K562 (cell line): ENCODE measurements around the gene OGDH. TPM values are rescaled to one million over a fixed set of nuclear protein-coding genes. Genes with fewer than 3 reads are reported as not detected.

Experiments used
- CEBPB ChIP-seq: fragments of 450-650 bp; IDR thresholded peaks from 2 replicates; pipeline ENCODE4 v1.6.1; 2016; ENCODE audit warnings: missing genetic modification characterization, missing compliant biosample characterization
- ELK3 ChIP-seq: fragments of 450-650 bp; formaldehyde crosslinking; IDR thresholded peaks from 2 replicates; pipeline ENCODE4 v1.4.0; 2020; ENCODE audit warnings: mild to moderate bottlenecking
- MTA1 ChIP-seq: fragments of 450-650 bp; IDR thresholded peaks from 2 replicates; pipeline ENCODE4 v1.6.1; 2017; ENCODE audit warnings: borderline replicate concordance
- NELFE ChIP-seq: IDR thresholded peaks from 2 replicates; pipeline ENCODE4 v1.6.1; 2011; ENCODE audit warnings: mild to moderate bottlenecking; ENCODE audit not compliant: insufficient read depth, insufficient read length
- PHTF2 ChIP-seq: fragments of 250-450 bp; sonication (Bioruptor Pico); IDR thresholded peaks from 2 replicates; pipeline ENCODE4 v1.5.0; 2021; ENCODE audit warnings: mild to moderate bottlenecking
- POLR2B ChIP-seq: fragments of 450-650 bp; IDR thresholded peaks from 2 replicates; pipeline ENCODE4 v1.6.1; 2018; ENCODE audit warnings: low read depth; ENCODE audit not compliant: partially characterized antibody
- RB1 ChIP-seq: fragments of 450-650 bp; IDR thresholded peaks from 2 replicates; pipeline ENCODE4 v1.6.1; 2017; ENCODE audit warnings: low read depth, mild to moderate bottlenecking
- SFPQ ChIP-seq: fragments of 200-400 bp; formaldehyde crosslinking; IDR thresholded peaks from 2 replicates; pipeline ENCODE4 v1.6.1; 2017; ENCODE audit warnings: mild to moderate bottlenecking, low read depth, low read length, moderate library complexity
- ZNF197 ChIP-seq: fragments of 200-800 bp; sonication (Bioruptor generic); IDR thresholded peaks from 2 replicates; pipeline ENCODE4 v1.6.1; 2016; ENCODE audit warnings: low read depth, missing genetic modification characterization, missing compliant biosample characterization
- ZNF79 ChIP-seq: fragments of 250-450 bp; sonication (Bioruptor Pico); IDR thresholded peaks from 2 replicates; pipeline ENCODE4 v1.4.0; 2020; ENCODE audit warnings: low read depth, mild to moderate bottlenecking, moderate library complexity
- polyA plus RNA-seq, 8 experiments: library from polyadenylated mRNA; depleted of rRNA in 4 of 8; stranded (reverse) in 5 of 8; unstranded in 3 of 8; fragments of >200 nt; fragmentation: Nextera tagmentation in 2 of 8; fragmentation: Illumina TruSeq in 1 of 8; extraction: Ambion mirVana in 2 of 8; extraction: Trizol in 1 of 8; gene quantifications; 2 replicates each; pipeline versions ENCODE4 v1.2.1 to v1.2.3, GENCODE V29; 2011 to 2014; ENCODE audit warnings: inconsistent platforms in 1 of 8, missing spikeins in 1 of 8
- total RNA-seq, 7 experiments: library from RNA; depleted of rRNA in 6 of 7; stranded (reverse); fragments of >200 nt in 6 of 7; fragmentation: Illumina TruSeq in 2 of 7; extraction: Trizol in 2 of 7; gene quantifications; 2 replicates each; pipeline versions ENCODE4 v1.2.1 to v1.2.3, GENCODE V29; 2011 to 2021; ENCODE audit warnings: low replicate concordance in 1 of 7
- TF ChIP-seq, protein P1 (sequence below), 3 experiments: fragments of 200-800 bp in 1 of 3; sonication (Bioruptor generic) in 1 of 3; sonication (generic) in 1 of 3; formaldehyde crosslinking in 1 of 3; IDR thresholded peaks; 2 replicates each; pipeline versions ENCODE4 v1.6.1 to v1.8.0; 2016 to 2022; ENCODE audit warnings: mild to moderate bottlenecking in 2 of 3, missing compliant biosample characterization in 2 of 3, missing genetic modification characterization in 2 of 3, missing genetic modification reagents in 1 of 3
- TF ChIP-seq, protein P2 (sequence below): fragments of 200-800 bp; sonication (Bioruptor generic); IDR thresholded peaks from 2 replicates; pipeline ENCODE4 v1.6.1; 2016; ENCODE audit warnings: missing genetic modification characterization, missing compliant biosample characterization

Gene OGDH
- total and polyA plus RNA-seq, 9 of the 15 experiments (the other 6 are each of a cell fraction or from before 2014, with no cell fraction given) = 3.1 to 80.3 (median 23.5) TPM

DNA sequence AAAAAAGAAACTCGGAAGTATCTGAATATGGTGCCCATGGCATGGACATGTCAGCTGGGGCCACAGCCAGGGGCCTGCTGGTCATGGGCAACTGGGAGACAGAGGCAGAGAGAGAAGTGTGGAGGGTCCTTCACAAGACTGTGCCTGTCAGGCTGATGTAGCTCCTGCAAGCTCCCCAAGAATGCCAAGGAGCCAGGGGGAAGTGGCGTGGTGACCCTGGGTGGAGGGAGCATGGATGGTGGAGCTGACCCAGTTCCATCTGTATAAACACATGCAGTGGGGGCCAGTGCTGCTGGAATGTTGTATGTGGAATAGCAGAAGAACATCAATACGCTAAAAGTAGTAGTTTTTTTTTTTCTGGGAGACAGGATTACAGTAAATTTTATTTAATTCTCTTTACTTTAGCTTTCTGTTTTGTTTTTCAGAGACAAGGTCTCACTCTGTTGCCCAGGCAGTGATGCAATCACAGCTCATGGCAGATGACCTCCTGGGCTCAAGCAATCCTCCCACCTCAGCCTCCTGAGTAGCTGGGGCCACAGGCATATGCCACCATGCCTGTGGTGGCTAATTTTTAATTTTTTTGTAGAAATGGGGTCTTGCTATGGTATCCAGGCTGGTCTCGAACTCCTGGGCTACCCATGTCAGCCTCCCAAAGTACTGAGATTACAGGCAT, 131.8 kb downstream of the OGDH start (continued):
- no peak for TF ChIP-seq SFPQ
- TF ChIP-seq ZNF197 = no peak
- TF ChIP-seq CEBPB = peak; percentile 34; the same call in 1 of the 2 replicates
- TF ChIP-seq, protein P1, sequence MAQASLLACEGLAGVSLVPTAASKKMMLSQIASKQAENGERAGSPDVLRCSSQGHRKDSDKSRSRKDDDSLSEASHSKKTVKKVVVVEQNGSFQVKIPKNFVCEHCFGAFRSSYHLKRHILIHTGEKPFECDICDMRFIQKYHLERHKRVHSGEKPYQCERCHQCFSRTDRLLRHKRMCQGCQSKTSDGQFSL (CRISPR knock-in tag; IDR thresholded peaks at IDR 0.05) = no peak
- TF ChIP-seq, protein P1 (tag; IDR thresholded peaks at IDR 0.05) = no peak
- no peak for TF ChIP-seq POLR2B
- TF ChIP-seq NELFE = no peak
- TF ChIP-seq ELK3 (CRISPR knock-in tag) = no peak
- no peak for TF ChIP-seq MTA1
- TF ChIP-seq RB1 = no peak
- TF ChIP-seq ZNF79 (CRISPR knock-in tag) = no peak
- TF ChIP-seq, protein P2, sequence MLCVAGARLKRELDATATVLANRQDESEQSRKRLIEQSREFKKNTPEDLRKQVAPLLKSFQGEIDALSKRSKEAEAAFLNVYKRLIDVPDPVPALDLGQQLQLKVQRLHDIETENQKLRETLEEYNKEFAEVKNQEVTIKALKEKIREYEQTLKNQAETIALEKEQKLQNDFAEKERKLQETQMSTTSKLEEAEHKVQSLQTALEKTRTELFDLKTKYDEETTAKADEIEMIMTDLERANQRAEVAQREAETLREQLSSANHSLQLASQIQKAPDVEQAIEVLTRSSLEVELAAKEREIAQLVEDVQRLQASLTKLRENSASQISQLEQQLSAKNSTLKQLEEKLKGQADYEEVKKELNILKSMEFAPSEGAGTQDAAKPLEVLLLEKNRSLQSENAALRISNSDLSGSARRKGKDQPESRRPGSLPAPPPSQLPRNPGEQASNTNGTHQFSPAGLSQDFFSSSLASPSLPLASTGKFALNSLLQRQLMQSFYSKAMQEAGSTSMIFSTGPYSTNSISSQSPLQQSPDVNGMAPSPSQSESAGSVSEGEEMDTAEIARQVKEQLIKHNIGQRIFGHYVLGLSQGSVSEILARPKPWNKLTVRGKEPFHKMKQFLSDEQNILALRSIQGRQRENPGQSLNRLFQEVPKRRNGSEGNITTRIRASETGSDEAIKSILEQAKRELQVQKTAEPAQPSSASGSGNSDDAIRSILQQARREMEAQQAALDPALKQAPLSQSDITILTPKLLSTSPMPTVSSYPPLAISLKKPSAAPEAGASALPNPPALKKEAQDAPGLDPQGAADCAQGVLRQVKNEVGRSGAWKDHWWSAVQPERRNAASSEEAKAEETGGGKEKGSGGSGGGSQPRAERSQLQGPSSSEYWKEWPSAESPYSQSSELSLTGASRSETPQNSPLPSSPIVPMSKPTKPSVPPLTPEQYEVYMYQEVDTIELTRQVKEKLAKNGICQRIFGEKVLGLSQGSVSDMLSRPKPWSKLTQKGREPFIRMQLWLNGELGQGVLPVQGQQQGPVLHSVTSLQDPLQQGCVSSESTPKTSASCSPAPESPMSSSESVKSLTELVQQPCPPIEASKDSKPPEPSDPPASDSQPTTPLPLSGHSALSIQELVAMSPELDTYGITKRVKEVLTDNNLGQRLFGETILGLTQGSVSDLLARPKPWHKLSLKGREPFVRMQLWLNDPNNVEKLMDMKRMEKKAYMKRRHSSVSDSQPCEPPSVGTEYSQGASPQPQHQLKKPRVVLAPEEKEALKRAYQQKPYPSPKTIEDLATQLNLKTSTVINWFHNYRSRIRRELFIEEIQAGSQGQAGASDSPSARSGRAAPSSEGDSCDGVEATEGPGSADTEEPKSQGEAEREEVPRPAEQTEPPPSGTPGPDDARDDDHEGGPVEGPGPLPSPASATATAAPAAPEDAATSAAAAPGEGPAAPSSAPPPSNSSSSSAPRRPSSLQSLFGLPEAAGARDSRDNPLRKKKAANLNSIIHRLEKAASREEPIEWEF = no peak
- no peak for TF ChIP-seq PHTF2 (CRISPR knock-in tag)
